IMR-90 (cell line): ENCODE results near the gene ADARB2. TPM values are rescaled to one million over a fixed set of nuclear protein-coding genes. Genes with fewer than 3 reads are reported as not detected.

Source experiments
- ATAC-seq: fragments of 200-7000 bp; cut with Tn5 transposase; 2 replicates; pipeline ENCODE4 v1.9.1; 2020; ENCODE audit warnings: low read depth, mild to moderate bottlenecking, moderate library complexity
- BruUV-seq: library from RNA; stranded (reverse); fragments of 400-500 nt; replicated peaks from 2 replicates; lab custom pipeline; 2021; lab: Mats Ljungman, UMichigan
- CTCF ChIA-PET: fragments of 300-600 bp; formaldehyde crosslinking; extraction: SDS; loops from one replicate; lab custom pipeline; 2021; ENCODE audit warnings: antibody characterized with exemption; lab: Yijun Ruan, JAX
- POLR2A ChIA-PET: fragments of 300-600 bp; sonication (Branson Sonifier 250); formaldehyde crosslinking; loops from one replicate; lab custom pipeline; 2022; ENCODE audit warnings: antibody characterized with exemption; ENCODE audit not compliant: unreplicated experiment; lab: Charles Lee
- DNase-seq: peaks from one replicate; pipeline ENCODE4 v3.0.0; 2013
- H2AFZ ChIP-seq: replicated peaks from 2 replicates; pipeline ENCODE3; 2013; ENCODE audit warnings: low read length, mild to moderate bottlenecking; ENCODE audit not compliant: poor library complexity
- H2AK5ac ChIP-seq: 2 replicates; pipeline ENCODE4 v1.6.1; 2013; ENCODE audit warnings: low read depth, low read length, inconsistent platforms
- H2AK9ac ChIP-seq: replicated peaks from 2 replicates; pipeline ENCODE3; 2013; ENCODE audit warnings: mild to moderate bottlenecking, low read depth, low read length, moderate library complexity; ENCODE audit not compliant: poor library complexity
- H2BK120ac ChIP-seq: 2 replicates; pipeline ENCODE4 v1.6.1; 2013; ENCODE audit warnings: low read depth, low read length, inconsistent platforms
- H2BK15ac ChIP-seq: 3 replicates; pipeline ENCODE4 v1.6.1; 2013; ENCODE audit warnings: low read depth, low read length, inconsistent platforms
- H2BK20ac ChIP-seq: 2 replicates; pipeline ENCODE4 v1.6.1; 2013; ENCODE audit warnings: low read depth, mild to moderate bottlenecking, inconsistent platforms, low read length, moderate library complexity
- H2BK5ac ChIP-seq: 2 replicates; pipeline ENCODE4 v1.6.1; 2013; ENCODE audit warnings: mild to moderate bottlenecking, low read depth, low read length, inconsistent platforms; ENCODE audit not compliant: poor library complexity, severe bottlenecking
- H3K14ac ChIP-seq: replicated peaks from 2 replicates; pipeline ENCODE4 v1.6.1; 2013; ENCODE audit warnings: low read depth, low read length, inconsistent platforms
- H3K18ac ChIP-seq: 2 replicates; pipeline ENCODE4 v1.6.1; 2013; ENCODE audit warnings: low read depth, low read length, control low read depth
- H3K23ac ChIP-seq: 2 replicates; pipeline ENCODE4 v1.6.1; 2013; ENCODE audit warnings: low read depth, low read length, inconsistent platforms
- H3K27ac ChIP-seq: 2 replicates; pipeline ENCODE4 v1.5.1; 2013; ENCODE audit warnings: mild to moderate bottlenecking, control low read depth, low read length; ENCODE audit not compliant: insufficient read depth
- H3K27me3 ChIP-seq: 2 replicates; pipeline ENCODE4 v1.6.1; 2013; ENCODE audit warnings: low read length; ENCODE audit not compliant: control insufficient read depth, insufficient read depth
- H3K36me3 ChIP-seq: 2 replicates; pipeline ENCODE4 v1.6.1; 2013; ENCODE audit warnings: low read length, mixed read lengths; ENCODE audit not compliant: control insufficient read depth, insufficient read depth
- H3K4ac ChIP-seq: 2 replicates; pipeline ENCODE4 v1.6.1; 2013; ENCODE audit warnings: low read depth, low read length, inconsistent platforms
- H3K4me1 ChIP-seq: 2 replicates; pipeline ENCODE4 v1.6.1; 2013; ENCODE audit warnings: low read length, mixed read lengths; ENCODE audit not compliant: control insufficient read depth, insufficient read depth
- H3K4me2 ChIP-seq: 2 replicates; pipeline ENCODE4 v1.6.1; 2013; ENCODE audit warnings: low read depth, mild to moderate bottlenecking, control low read depth, low read length, moderate library complexity
- H3K4me3 ChIP-seq: 2 replicates; pipeline ENCODE4 v1.5.1; 2013; ENCODE audit warnings: low read depth, mild to moderate bottlenecking, control low read depth, low read length, moderate library complexity; ENCODE audit not compliant: insufficient read depth
- H3K56ac ChIP-seq: 2 replicates; pipeline ENCODE4 v1.6.1; 2013; ENCODE audit warnings: low read length, inconsistent platforms; ENCODE audit not compliant: insufficient read depth; ENCODE audit errors: extremely low read depth
- H3K79me1 ChIP-seq, 2 experiments: 2 replicates each; pipeline ENCODE4 v1.6.1; 2013; ENCODE audit warnings: low read length in 2 of 2, inconsistent platforms in 1 of 2, low read depth in 1 of 2
- H3K9ac ChIP-seq: 2 replicates; pipeline ENCODE4 v1.6.1; 2013; ENCODE audit warnings: low read depth, low read length, control low read depth
- H3K9me1 ChIP-seq: 2 replicates; pipeline ENCODE4 v1.6.1; 2013; ENCODE audit warnings: low read length, inconsistent platforms; ENCODE audit not compliant: insufficient read depth
- H3K9me3 ChIP-seq: 2 replicates; pipeline ENCODE4 v1.6.1; 2013; ENCODE audit warnings: low read length; ENCODE audit not compliant: control insufficient read depth, insufficient read depth
- H4K20me1 ChIP-seq: 2 replicates; pipeline ENCODE4 v1.6.1; 2013; ENCODE audit warnings: low read length, inconsistent platforms; ENCODE audit not compliant: insufficient read depth
- H4K5ac ChIP-seq: 2 replicates; pipeline ENCODE4 v1.6.1; 2013; ENCODE audit warnings: mild to moderate bottlenecking, low read depth, low read length, control low read depth
- H4K8ac ChIP-seq, 2 experiments: 2 replicates each; pipeline ENCODE4 v1.6.1; 2013; ENCODE audit warnings: low read depth in 2 of 2, low read length in 2 of 2, control low read depth in 1 of 2, inconsistent platforms in 1 of 2
- H4K91ac ChIP-seq: 2 replicates; pipeline ENCODE4 v1.6.1; 2013; ENCODE audit warnings: low read depth, low read length, inconsistent platforms; ENCODE audit not compliant: insufficient read depth
- CEBPB ChIP-seq: IDR thresholded peaks from 2 replicates; pipeline ENCODE4 v1.6.1; 2012; ENCODE audit warnings: low read depth, low read length, improper control_type of control experiment
- CTCF ChIP-seq: conservative IDR thresholded peaks from 2 replicates; pipeline ENCODE4 v1.5.1; 2012; ENCODE audit warnings: mild to moderate bottlenecking, low read depth, low read length, improper control_type of control experiment
- ELK1 ChIP-seq: fragments of 150-350 bp; IDR thresholded peaks from 2 replicates; pipeline ENCODE4 v1.6.1; 2016; ENCODE audit warnings: low read depth, mild to moderate bottlenecking, low read length, moderate library complexity, borderline replicate concordance
- MAFK ChIP-seq: IDR thresholded peaks from 2 replicates; pipeline ENCODE4 v1.6.1; 2012; ENCODE audit warnings: low read depth, low read length, improper control_type of control experiment
- MAZ ChIP-seq: IDR thresholded peaks from 2 replicates; pipeline ENCODE4 v1.6.1; 2012; ENCODE audit warnings: low read depth, mild to moderate bottlenecking, low read length, improper control_type of control experiment, moderate library complexity, borderline replicate concordance
- MXI1 ChIP-seq: IDR thresholded peaks from 2 replicates; pipeline ENCODE4 v1.6.1; 2012; ENCODE audit warnings: low read depth, mild to moderate bottlenecking, low read length, moderate library complexity, borderline replicate concordance
- RAD21 ChIP-seq: IDR thresholded peaks from 2 replicates; pipeline ENCODE4 v1.6.1; 2012; ENCODE audit warnings: low read length, improper control_type of control experiment
- RCOR1 ChIP-seq: IDR thresholded peaks from 2 replicates; pipeline ENCODE4 v1.6.1; 2012; ENCODE audit warnings: mild to moderate bottlenecking, low read length, improper control_type of control experiment; ENCODE audit not compliant: insufficient replicate concordance
- RFX5 ChIP-seq: IDR thresholded peaks from 2 replicates; pipeline ENCODE4 v1.8.0; 2012; ENCODE audit warnings: low read depth, mild to moderate bottlenecking, low read length, moderate library complexity
- SMC3 ChIP-seq: fragments of 150-350 bp; IDR thresholded peaks from 2 replicates; pipeline ENCODE4 v1.6.1; 2016; ENCODE audit warnings: low read depth, mild to moderate bottlenecking, antibody characterized with exemption, low read length, moderate library complexity
- WGBS, 2 experiments: methylation state at CpG; one replicate each; pipeline versions ENCODE4 v1.1.5 to v1.1.7; 2013; ENCODE audit warnings: missing lambda C conversion rate in 2 of 2; ENCODE audit not compliant: insufficient read length in 1 of 2; ENCODE audit errors: extremely low coverage in 2 of 2; 5-methylcytosine and 5-hydroxymethylcytosine counted together
- dilution Hi-C: fragments of 300-500 bp; cut with HindIII; formaldehyde crosslinking; loops from one replicate; pipeline ENCODE4 v1.14.3; 2018; ENCODE audit warnings: low sequenced_read_pairs; ENCODE audit not compliant: unreplicated experiment
- in situ Hi-C: fragments of 300-500 bp; cut with MboI; formaldehyde crosslinking; loops from 3 replicates; pipeline ENCODE4 v1.14.3; 2019; ENCODE audit warnings: low sequenced_read_pairs, inconsistent platforms, mixed read lengths
- intact Hi-C: fragments of 100-400 bp; cut with micrococcal nuclease; formaldehyde crosslinking; loops from 2 replicates; pipeline ENCODE4 v1.10.0; 2022
- polyA plus RNA-seq, 3 experiments: library from polyadenylated mRNA; depleted of rRNA; stranded (reverse); fragments of >200 nt; gene quantifications; 2 replicates each; pipeline ENCODE4 v1.2.3, GENCODE V29; 2012; ENCODE audit warnings: low replicate concordance in 1 of 3
- total RNA-seq: library from RNA; depleted of rRNA; stranded (reverse); fragments of >200 nt; gene quantifications from 2 replicates; pipeline ENCODE4 v1.2.3, GENCODE V29; 2012

Gene ADARB2
- total and polyA plus RNA-seq, 2 of the 4 experiments (the other 2 are of a cell fraction) = not detected

GRCh38 chr10:1173091-1173490, 564.2 kb downstream of the ADARB2 start:
- 79% methylated on average over 14 of the region's 27 CpGs; no CpG with 5 or more reads in 1 of the 2 experiments for WGBS, 2 experiments
- no peak overlapping the region for H3K18ac ChIP-seq
- intact Hi-C loops (no loop called here), dilution Hi-C loops (no loop called here), in situ Hi-C loops (no loop called here)
- H3K79me1 ChIP-seq = no peaks in the 10 kb centered on the region
- ChIA-PET CTCF (no interaction called here), POLR2A (no interaction called here)
- no peaks in the 10 kb centered on the region for H3K36me3 ChIP-seq
- H4K8ac ChIP-seq = no peak overlapping the region
- peak overlapping the region; percentile 43 for H2AFZ ChIP-seq
- no peaks in the 10 kb centered on the region for H4K20me1 ChIP-seq
- no TSS peak for BruUV-seq
- no peak overlapping the region for H2AK5ac ChIP-seq
- TF ChIP-seq ELK1 (no peak), RAD21 (no peak), SMC3 (no peak), CTCF (no peak), RFX5 (no peak), MAFK (no peak), MXI1 (no peak), CEBPB (no peak), RCOR1 (no peak), MAZ (no peak)
- no peak overlapping the region for H2BK20ac ChIP-seq
- H3K4ac ChIP-seq = no peak overlapping the region
- no peak for ATAC-seq
- H3K4me1 ChIP-seq = no peaks in the 10 kb centered on the region
- no peak overlapping the region for H3K27ac ChIP-seq
- H3K9me1 ChIP-seq = no peaks in the 10 kb centered on the region; the same call in 1 of the 2 replicates
- H3K4me2 ChIP-seq = no peak overlapping the region
- no peak overlapping the region for H3K56ac ChIP-seq
- H3K4me3 ChIP-seq = no peak overlapping the region
- DNase-seq = no peak
- H2BK15ac ChIP-seq = no peak overlapping the region
- H3K9me3 ChIP-seq = no peaks in the 10 kb centered on the region
- no peaks in the 10 kb centered on the region; the same call in 1 of the 2 replicates for H3K27me3 ChIP-seq
- H2BK5ac ChIP-seq = no peak overlapping the region
- H2AK9ac ChIP-seq = no peak overlapping the region
- H3K23ac ChIP-seq = no peak overlapping the region
- no peak overlapping the region for H4K5ac ChIP-seq
- no peak overlapping the region for H2BK120ac ChIP-seq
- H4K91ac ChIP-seq = no peak overlapping the region
- no peak overlapping the region for H3K14ac ChIP-seq
- no peak overlapping the region for H3K9ac ChIP-seq
